ENCODE data around the gene PHEX.

The PHEX gene

DNA sequence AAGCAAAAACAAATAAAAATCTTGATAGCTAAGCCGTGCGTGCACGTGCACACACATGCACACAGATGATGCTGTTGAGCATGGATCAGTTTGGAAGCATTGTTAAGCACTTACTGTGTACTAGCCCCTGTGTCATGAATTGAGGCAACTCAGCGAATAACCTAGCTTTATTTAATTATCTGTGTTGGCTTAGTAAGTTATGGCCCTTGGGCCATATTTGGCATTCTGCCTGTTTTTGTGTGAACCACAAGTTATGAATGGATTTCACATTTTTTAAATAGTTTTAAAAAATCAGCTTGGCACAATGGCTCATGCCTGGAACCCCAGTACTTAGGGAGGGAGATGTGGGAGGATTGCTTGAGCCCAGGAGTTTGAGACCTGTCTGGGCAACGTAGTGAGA, 126.9 kb downstream of the PHEX start:
- DNase-seq, result peak; percentile 72

DNA sequence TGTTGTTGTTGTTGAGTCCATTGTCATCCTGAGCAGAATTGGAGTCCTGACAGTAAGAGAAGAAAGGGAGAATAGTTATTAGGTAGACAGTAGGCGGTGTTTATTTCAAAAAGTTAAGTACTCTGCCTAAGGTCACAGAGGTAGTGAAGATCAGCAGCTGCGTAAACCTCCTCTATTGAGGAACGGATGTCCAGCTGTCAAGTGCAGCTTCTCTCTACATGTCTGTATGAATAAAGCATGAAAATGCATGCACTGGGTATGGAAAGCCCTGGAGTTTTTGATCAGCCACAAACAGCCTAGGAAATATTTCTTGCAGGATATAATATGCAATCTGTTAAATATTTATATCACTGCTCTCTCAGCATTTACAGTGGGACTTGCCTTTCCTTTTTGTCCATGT, 131.2 kb downstream of the PHEX start:
- DNase-seq, result no peak

DNA sequence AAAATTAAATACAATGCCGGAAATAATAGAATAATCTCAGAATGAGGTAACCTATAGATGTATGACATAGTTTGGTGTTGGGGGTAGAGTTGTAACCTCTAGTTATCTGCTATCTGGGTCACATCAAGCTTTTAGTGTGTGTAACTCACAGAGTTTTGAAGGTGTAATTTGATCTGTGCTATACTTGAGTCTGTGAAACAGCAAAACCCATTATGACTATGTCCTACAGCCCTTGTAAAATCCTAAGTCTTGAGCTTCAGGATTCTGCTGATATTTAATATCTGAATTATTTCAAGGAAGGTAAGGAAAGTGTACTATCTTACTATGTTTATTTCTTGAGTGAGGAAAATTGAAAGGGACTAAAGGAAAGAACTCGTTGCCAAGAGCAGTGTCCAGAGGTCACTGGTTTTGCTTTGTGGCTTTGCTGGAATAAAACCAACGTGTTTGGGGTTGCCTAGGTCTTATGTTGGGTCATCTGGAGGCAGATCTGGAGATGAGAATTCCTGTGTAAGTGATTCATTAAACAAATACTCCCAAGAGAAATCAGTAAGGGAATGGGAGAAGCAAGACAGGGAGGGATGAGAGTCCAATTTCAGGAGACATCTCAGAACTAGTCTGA, 132.8 kb downstream of the PHEX start:
- peak; percentile 28 for DNase-seq

DNA sequence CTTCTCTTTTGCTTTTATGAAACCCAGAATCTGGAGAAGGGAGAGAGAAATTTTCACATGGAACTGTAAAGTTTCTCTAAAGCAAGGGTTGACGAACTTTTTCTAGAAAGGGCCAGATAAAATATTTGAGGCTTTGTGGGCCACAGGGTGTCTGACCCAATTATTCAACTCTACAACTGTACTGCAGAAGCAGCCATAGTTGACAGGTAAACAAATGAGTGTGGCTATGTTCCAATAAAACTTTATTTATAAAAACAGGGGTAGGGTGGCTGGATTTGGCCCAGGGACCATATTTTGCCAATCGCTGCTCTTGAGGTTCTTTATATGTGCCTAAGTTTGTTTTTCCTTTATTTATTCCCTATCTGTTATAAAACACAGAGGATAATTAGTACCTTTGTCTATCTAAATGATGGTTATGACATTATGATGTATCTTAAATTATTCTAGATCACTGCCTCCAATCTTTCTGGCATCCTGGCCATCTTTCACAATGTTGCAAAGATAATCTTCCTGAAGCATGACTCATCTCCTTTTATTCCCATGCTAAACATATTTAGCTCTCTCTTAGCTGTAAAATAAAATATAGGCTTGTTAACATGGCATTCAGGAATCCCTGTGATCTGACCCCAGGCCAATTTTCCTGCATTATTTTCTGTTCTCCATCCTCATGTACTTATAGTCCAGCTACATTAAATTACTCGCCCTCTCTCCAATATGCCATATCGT, 133.8 kb downstream of the PHEX start:
- peak; percentile 53 for DNase-seq

DNA sequence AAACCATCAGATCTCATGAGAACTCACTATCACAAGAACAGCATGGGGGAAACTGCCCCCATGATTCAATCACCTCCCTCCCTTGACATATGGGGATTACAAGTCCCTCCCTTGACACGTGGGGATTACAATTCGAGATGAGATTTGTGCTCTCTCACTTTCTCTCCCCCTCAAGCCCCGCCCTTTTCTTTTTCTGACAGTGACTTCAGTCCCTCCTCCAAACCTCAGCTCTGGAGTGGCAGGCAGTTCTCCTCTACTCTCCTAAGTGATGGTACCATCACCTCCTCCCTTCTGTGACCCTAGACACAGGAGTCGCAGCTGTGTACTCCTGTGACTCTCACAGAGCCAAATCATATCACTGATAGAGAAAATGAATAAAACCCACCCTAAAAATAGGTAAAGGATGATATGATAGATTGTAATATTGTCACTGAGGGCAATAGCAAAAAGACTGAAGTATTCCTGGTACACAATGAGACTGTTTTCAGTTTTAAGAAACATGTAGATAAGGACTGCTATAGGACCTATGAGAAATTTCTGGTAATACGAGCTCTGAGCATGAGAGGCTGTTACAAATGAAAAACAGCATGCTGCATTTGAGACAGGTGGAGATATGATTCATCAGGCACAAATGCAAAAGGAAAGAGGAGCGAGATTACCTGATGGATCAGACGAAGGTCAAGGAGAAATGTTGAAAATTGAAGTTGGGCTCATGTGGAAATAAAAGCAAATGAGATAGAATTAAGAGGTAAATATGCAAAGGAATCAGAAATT, 139.3 kb downstream of the PHEX start:
- DNase-seq, result no peak

DNA sequence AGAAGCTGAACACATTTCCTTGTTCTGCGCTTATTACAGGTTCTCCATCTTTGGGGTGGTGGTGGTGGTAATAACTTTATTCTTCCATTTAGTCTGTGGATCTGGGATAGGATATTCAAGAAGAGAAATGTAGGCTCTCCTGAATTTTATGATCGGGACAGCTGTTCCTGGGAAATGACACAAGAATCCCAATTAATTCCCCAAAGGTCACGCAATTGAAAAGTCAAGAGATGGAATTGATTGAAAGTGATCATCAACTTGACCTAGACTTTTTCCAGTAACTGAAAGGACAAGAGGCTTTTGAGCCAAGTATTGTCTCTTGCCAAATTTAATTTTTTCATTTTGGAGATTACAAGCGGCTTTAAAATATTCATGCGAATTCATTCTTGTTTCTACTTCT, 141.8 kb downstream of the PHEX start:
- no peak for DNase-seq

DNA sequence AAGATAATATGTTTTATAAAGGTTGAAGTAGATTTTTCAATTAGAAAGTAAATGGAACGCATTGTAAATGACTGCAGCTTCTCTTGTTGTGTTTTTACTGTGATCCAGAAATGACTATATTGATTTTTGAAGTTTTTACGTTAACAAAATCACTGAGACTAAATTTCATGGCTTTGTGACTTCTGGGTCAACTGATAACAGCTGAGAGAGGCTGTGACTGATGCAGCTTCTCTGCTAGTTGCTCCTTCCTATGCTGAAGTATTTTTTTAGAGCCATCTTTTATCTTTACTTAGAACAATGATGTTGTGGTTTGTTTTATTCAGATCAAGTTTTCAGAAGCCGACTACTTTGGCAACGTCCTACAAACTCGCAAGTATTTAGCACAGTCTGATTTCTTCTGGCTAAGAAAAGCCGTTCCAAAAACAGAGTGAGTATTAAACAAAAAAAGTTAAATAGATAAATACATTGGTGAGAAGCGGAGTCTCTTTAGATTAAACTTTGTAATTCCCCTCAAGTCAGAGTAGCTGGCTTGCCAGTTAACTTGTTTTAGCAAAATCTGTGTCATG, 145.9 kb downstream of the PHEX start:
- DNase-seq, result no peak

DNA sequence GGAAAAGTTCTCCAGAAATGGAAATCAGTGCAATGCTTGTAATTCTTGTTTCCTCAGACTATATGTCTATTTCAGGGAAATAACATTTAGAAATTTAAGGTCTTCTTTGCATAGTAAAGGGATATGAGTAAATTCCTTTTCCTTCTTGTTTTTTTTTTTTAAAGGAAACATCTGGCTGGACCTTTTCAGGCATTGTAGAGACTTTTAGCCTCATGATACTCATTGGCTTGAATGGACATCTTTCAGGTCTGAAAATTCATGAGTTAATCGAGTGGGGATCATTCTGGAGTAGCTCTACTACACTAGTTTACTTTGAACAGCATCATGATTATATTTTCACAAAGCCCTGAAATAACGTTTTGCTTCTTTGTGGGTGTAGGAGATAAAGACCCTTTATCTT, 152.0 kb downstream of the PHEX start:
- no peak for DNase-seq

DNA sequence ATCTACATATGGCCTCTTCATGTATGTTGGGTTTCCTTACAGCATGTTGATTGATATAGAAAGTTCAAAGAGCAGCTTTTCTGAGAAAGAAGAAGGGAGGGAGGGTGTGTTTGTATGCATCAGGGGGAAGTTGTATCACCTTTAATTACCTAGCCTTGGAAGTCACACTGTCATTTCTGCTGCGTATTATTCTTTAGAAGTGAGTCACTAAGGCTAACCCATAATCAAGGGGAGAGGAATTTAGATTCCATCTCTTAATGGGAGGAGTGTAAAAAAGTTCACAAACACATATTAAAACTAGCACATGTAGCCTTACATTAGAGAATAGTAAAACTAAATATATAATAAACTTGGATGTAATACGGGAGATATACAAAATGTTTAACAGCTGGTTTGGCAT, 154.0 kb downstream of the PHEX start:
- DNase-seq, result no peak

DNA sequence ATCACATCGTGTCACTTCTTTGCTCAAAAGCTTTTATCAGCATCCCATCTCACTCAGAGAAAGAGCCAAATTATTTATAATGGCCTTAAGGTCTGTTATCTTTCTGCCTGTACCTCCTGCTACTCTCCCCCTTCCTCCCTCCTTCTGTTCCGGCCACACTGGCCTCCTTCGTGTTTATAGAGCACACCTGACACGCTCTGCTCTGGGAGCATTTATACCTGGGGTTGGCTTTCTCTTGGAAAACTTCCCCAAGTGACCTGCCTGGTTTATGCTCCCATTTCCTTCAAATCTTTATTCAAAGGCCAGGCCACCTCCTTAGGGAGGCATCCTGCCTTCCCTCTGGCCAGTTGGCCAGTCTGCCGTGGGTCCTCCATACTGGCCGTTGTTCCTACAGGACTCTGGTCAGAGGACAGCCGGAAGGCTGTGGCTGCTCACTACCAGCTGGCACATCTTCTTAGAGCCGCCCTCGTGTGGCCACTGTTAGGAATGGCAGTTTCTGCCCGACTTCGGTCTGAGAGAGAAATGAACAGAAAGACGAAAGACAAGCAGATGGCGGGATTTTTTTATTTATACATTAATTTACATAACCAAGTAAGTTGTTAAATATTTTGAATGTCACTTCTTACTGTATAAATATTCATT, 160.4 kb downstream of the PHEX start:
- DNase-seq, result peak; percentile 39

DNA sequence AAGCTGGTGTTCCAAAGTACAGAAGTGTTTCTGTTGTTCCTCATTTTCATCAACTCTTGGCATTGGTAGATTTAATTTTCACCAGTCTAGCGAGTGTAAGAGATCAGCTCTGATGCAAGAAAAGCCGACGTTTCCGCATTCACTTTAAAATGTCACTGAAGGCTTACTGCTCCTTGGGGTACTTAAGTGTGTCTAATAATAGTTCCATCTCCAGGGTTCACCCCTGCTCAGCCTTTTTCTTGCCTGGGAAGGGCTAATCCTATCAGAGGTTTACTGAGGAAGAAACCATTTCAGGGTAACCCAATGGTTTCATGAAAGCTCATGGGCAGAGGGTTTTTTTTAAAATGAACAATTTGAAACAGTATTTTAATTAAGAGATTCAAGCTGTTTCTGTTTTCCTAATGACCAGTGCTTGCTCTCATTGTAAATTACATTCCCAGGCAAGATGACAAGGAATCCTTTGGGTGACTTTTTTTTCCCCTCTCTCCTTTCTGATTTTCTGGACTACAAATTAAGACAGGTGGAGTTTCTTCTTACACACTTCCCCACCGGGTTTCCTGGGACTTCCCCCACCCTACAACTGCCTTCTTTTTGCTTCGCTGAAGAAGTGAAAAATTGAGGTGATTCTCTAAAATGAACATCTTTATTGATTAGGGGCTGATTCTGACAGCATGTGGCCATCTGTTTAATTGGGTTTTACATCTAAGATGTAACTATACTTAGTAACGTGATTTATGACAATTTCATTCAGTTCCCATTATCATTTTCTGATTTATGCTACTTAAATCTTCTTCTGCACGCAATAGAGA, 161.9 kb downstream of the PHEX start:
- no peak for DNase-seq

DNA sequence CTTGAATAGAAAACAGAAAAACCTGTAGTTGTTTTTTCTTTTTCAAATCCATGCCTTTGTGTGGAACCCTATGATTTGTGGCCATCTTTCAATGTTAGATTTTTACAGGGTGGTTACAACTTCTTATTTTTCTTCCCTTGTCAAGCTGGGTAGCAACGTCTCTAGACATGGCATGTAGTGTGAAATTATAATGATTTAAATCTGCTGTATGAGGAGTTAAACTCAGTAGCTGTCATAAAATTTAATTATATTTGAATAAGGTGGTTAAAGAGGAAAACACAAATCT, 162.5 kb downstream of the PHEX start:
- no peak for DNase-seq

DNA sequence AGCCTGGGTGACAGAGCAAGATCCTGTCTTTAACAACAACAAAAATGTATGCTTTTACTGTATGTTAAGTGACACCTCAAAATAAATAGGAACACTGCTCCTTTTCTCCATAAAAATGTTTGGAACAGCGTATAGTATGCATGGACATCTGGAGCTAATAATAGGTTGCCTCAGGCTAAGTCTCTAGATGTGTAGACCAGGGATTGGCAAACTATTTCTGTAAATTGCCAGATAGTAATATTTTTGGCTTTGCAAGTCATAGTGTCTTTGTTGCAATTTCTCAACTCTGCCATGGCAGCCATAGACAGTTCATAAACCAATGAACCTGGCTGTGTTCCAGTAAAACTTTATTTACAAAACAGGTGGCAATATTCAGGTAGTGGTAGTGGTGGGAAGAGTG, 164.0 kb downstream of the PHEX start:
- DNase-seq, result peak; percentile 52

DNA sequence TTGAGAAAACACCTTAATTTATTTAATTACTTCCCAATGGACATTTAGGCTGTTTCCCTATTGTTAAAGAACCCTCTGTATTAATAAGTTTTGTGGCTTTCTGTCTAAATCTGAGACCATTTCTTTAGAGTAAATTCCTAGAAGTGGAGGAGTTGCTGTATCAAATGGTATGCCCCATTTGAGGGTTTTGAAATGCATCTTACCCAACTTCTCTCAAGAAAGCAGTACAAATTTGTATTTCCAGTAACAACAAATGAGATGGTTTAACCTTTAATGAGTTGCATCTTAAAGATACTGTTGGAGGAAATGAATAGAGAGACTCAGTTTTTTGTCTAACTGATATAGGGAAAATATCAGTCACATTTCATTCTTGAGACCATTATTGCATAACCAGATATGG, 170.1 kb downstream of the PHEX start:
- DNase-seq, result no peak

DNA sequence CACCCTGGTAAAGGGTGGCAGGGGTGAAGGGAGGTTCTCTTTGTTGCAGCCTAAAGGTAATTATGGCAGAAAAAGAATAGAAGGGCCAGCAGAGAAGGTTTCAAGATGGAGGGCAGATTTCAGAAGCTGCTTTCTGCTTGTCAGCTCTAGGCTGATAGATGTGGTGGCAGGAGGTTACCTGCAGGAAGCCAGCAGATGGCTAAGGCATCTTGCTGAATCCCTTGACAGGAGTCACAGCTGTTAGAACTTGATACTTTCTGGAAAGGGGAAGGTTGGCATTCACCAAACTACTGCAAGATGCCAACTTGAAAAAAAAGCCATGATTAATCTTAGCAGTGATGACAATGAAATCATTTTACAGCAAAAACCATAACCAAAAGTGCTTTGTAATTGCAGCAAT, 171.1 kb downstream of the PHEX start:
- no peak for DNase-seq

DNA sequence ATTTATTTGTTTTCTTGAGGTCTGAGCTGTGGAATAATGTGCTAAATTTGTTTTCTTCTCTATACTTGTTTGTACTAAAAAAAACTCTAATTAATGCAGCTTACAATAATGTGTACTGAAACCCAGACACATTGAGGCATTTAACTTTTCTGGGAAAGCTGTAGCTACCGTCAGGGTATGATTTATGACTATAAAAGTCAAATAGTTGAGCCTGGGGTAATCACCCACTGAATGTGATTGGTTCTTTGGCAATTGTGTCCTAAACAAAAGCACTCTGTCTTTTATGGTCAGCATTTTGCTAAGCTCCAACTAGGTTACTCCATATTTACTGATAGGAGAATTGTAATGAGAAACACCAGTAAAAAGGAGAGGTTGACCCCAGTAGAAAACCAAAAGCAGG, 174.7 kb downstream of the PHEX start:
- DNase-seq, result no peak

DNA sequence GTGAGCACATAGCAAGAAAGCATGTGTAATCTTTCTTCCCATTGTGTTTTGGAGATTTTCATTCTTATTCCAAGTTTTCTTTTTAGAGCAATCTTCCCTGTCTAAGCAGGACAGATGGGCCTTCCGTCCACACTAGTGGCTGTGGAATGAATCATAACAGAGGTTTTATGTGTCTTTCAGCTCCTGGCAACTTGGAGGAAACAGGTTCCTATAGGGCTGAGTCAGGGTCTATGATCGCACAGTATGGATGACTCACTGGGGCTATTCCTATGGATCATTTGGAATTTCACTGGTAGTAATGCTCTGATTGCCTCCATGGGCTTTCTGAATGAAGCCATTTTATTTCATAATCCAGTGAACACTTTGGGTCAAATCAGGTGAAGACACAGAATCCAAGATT, 188.8 kb downstream of the PHEX start:
- DNase-seq, result peak; percentile 96

DNA sequence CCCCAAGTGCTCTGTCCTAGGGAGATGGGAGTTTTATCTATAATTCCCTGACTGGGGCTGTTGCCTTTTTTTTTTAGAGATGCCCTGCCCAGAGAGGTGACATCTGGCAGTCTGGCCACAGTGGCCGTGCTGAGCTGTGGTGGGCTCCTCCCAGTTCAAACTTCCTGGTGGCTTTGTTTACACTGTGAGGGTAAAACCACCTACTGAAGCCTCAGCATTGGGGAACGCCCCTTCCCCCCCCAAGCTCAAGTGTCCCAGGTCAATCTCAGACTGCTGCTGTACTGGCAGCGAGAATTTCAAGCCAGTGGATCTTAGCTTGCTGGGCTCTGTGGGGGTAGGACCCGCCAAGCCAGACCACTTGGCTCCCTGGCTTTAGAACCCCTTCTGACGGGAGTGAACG, 202.3 kb downstream of the PHEX start:
- DNase-seq, result no peak

DNA sequence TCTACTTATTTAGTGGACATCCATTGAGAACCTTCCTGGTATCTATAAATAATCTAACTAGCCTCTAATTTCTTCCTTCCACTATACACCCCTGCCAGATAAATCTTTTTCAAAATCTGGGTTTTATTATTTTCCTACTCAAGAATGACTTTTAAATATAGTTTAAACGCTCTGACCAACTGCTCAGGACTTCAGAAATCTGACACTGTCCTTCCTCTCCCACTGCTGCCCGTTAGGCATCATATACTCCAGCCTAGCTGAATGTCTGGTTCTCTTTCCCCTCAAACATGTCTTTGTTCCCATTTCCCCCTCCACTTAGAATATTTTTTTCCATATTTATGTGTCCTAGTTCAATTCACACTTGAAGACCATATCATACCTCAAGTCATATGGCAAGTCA, 205.4 kb downstream of the PHEX start:
- peak; percentile 31 for DNase-seq

DNA sequence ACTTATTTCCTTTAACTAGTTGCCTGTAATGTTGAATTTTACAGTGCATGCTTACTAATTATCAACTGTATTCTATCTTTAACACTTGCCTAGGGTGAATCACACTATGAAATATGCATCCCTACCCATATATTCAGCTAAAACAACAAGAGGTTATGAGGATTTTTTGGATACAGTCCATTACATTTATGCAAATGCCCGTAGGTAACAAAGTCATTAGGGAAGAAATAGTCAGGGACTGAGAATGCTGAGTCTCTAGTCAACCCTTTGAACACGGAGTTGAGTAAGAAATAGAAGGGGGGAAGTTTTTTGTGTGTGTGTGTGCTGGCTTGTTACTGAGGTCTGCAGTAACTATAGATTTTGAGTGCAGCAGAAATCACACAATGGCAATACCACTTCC, 214.5 kb downstream of the PHEX start:
- DNase-seq, result peak; percentile 83

DNA sequence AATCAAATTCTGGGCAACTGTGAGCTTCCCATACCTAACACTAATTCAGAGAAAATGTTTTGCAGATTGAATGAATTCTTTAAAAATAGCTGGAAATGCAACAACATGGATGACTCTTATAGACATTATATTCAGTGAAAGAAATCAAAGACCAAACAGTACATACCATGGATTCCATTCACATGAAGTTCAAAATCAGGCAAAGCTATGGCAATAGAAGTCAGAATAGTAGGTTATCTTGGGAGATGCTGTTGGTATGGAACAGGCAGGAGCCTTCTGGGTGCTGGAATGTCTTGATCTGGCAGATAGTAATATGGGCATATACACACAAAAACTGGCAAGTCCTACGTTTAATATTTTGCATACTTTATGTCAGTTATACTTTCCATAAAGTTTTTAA, 215.0 kb downstream of the PHEX start:
- peak; percentile 73 for DNase-seq

DNA sequence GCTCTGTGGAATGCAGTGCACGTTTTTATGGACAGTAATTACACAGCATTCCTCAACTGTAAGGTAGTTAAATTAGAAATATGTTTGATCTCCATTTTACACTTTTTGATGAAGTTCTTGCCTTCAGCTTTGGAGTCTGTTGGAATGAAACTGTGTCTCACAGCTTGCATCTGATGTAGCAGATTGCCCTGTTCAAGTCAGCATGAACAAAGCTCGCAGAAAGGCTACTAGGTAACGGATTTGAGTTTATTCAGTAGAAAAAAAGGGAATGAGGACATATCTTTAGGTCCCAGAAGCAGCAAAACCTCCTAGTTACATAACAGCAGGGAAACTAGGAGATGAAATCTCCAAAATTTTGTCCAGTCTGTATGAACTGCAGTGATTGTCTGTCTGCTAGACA, 216.3 kb downstream of the PHEX start:
- no peak for DNase-seq

Measured in fibroblast of skin of abdomen (primary cell).